GM18951 (cell line): ENCODE data around the gene AMELY.
"Not testable (repeated sequence)": the region's sequence is repeated elsewhere in the genome, so short reads cannot be mapped to it uniquely, and the experiment has no call there.

Experiments
- POLR2A ChIP-seq: IDR thresholded peaks from 4 replicates; pipeline ENCODE4 v1.6.1; 2011; ENCODE audit warnings: mild to moderate bottlenecking; ENCODE audit not compliant: insufficient read length, insufficient read depth; ENCODE audit errors: extremely low read depth
- in situ Hi-C: fragments of 300-500 bp; cut with MboI; formaldehyde crosslinking; loops from one replicate; pipeline ENCODE4 v1.12.0; 2022; ENCODE audit warnings: low sequenced_read_pairs, mixed read lengths, inconsistent platforms; ENCODE audit not compliant: unreplicated experiment

The AMELY gene

GRCh38 chrY:6911253-6911881 is at the start of gene AMELY:
Gene AMELY, minus strand, starts transcription at chrY:6911752. Its CDS starts 39,144 bp downstream, at chrY:6872608.
- TF ChIP-seq POLR2A: no peak
- in situ Hi-C loops: no loop called here

GRCh38 chrY:6949947-6950346 is 38.4 kb upstream of the AMELY start:
- no peak for TF ChIP-seq POLR2A
- in situ Hi-C loops: no loop called here

GRCh38 chrY:6948378-6948777 is 36.8 kb upstream of the AMELY start:
- in situ Hi-C loops: no loop called here
- no peak for TF ChIP-seq POLR2A

GRCh38 chrY:6947695-6948094 is 36.1 kb upstream of the AMELY start:
- in situ Hi-C loops: no loop called here

GRCh38 chrY:6935497-6935896 is 23.9 kb upstream of the AMELY start:
- in situ Hi-C loops: no loop called here

More at GRCh38 chrY:6947695-6948094, 36.1 kb upstream of the AMELY start:
- no peak for TF ChIP-seq POLR2A

GRCh38 chrY:6931779-6932396 is 20.3 kb upstream of the AMELY start:
- no peak for TF ChIP-seq POLR2A
- in situ Hi-C loops: no loop called here

More at GRCh38 chrY:6935497-6935896, 23.9 kb upstream of the AMELY start:
- TF ChIP-seq POLR2A: no peak

- in situ Hi-C loops: no loop called here
These were observed 17.7 kb upstream of the AMELY start for GRCh38 chrY:6929237-6929636.

GRCh38 chrY:6928265-6928664 is 16.7 kb upstream of the AMELY start:
- in situ Hi-C loops: no loop called here
- no peak for TF ChIP-seq POLR2A

More at GRCh38 chrY:6929237-6929636, 17.7 kb upstream of the AMELY start:
- no peak for TF ChIP-seq POLR2A

- in situ Hi-C loops: no loop called here
- TF ChIP-seq POLR2A: no peak
These were observed 9.5 kb upstream of the AMELY start for GRCh38 chrY:6921061-6921460.

- TF ChIP-seq POLR2A: no peak
- in situ Hi-C loops: no loop called here
These were observed 1.8 kb upstream of the AMELY start for GRCh38 chrY:6913362-6913761.

- no peak for TF ChIP-seq POLR2A
- in situ Hi-C loops: no loop called here
These were observed 940 bp downstream of the AMELY start, which contains the start of gene TBL1Y for GRCh38 chrY:6910372-6911252. Gene TBL1Y, plus strand, starts transcription at chrY:6910697. Its CDS starts 114,388 bp downstream, at chrY:7025085.

- TF ChIP-seq POLR2A: no peak
- in situ Hi-C loops: no loop called here
These were observed 1.7 kb downstream of the AMELY start for GRCh38 chrY:6909856-6910255.

GRCh38 chrY:6909118-6909521 is 2.4 kb downstream of the AMELY start:
- TF ChIP-seq POLR2A: no peak
- in situ Hi-C loops: no loop called here

- in situ Hi-C loops: not testable (repeated sequence)
These were observed 3.5 kb downstream of the AMELY start for GRCh38 chrY:6908021-6908420.
